Measurements from ENCODE around the gene MYO3B. TPM values are rescaled to one million over a fixed set of nuclear protein-coding genes. Genes with fewer than 3 reads are reported as not detected.

Gene MYO3B
- total RNA-seq, 1 donor from 2014 or later: 0.05 TPM

GRCh38 chr2:170143045-170143717, 34.8 kb upstream of the MYO3B start:
- Histone ChIP-seq H3K4me1 (no peaks in the 10 kb centered on the region), H3K36me3 (no peaks in the 10 kb centered on the region), H3K27ac (replicated peaks) (no peak overlapping the region), H3K27me3 (ENCODE audit: low read depth) (no peaks in the 10 kb centered on the region), H3K4me3 (no peak overlapping the region), H3K9me3 (replicated peaks) (no peaks in the 10 kb centered on the region)
- DNase-seq: no peak
- TF ChIP-seq CTCF (IDR thresholded peaks at IDR 0.05; ENCODE audit: borderline replicate concordance): no peak
- intact Hi-C loops (cut with micrococcal nuclease): no loop called here

- no peak for TF ChIP-seq CTCF (IDR thresholded peaks at IDR 0.05; ENCODE audit: borderline replicate concordance)
- no peaks in the 10 kb centered on the region for H3K36me3 ChIP-seq
- intact Hi-C loops (cut with micrococcal nuclease): no loop called here
- DNase-seq: no peak
- no peaks in the 10 kb centered on the region for H3K9me3 ChIP-seq (replicated peaks)
- H3K4me1 ChIP-seq: no peaks in the 10 kb centered on the region
- no peak overlapping the region for H3K4me3 ChIP-seq
- no peaks in the 10 kb centered on the region for H3K27me3 ChIP-seq (ENCODE audit: low read depth)
- no peak overlapping the region for H3K27ac ChIP-seq (replicated peaks)
These were observed 33.2 kb upstream of the MYO3B start for GRCh38 chr2:170144761-170145160.

DNA sequence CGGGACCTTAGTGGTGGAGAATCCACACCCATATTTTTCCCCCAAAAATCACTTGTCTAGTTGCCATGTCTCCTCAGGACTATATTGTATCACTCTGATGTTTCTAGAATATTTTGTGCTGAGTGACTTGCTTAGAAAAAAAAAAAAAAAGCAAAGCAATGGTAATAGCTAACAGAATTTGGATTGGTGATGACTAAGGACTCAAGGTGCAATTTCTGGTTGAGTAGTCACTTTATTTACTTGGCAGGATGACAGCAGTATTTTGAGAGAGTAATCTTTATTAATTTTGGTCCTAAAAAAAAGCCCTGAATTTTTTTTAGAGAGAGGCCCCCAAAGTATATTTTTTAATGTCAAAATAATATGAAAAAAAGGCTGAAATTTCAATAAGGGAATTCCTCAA, 32.8 kb upstream of the MYO3B start:
- TF ChIP-seq CTCF (IDR thresholded peaks at IDR 0.05; ENCODE audit: borderline replicate concordance): no peak
- DNase-seq: no peak
- no peak overlapping the region for H3K27ac ChIP-seq (replicated peaks)
- H3K9me3 ChIP-seq (replicated peaks): no peaks in the 10 kb centered on the region
- intact Hi-C loops (cut with micrococcal nuclease): no loop called here
- H3K4me3 ChIP-seq: no peak overlapping the region
- H3K4me1 ChIP-seq: no peaks in the 10 kb centered on the region
- H3K27me3 ChIP-seq (ENCODE audit: low read depth): no peaks in the 10 kb centered on the region
- H3K36me3 ChIP-seq: no peaks in the 10 kb centered on the region

- Histone ChIP-seq H3K4me1 (no peaks in the 10 kb centered on the region), H3K27ac (replicated peaks) (no peak overlapping the region), H3K9me3 (replicated peaks) (no peaks in the 10 kb centered on the region), H3K36me3 (no peaks in the 10 kb centered on the region), H3K27me3 (ENCODE audit: low read depth) (no peaks in the 10 kb centered on the region), H3K4me3 (no peak overlapping the region)
- intact Hi-C loops (cut with micrococcal nuclease): no loop called here
- TF ChIP-seq CTCF (IDR thresholded peaks at IDR 0.05; ENCODE audit: borderline replicate concordance): no peak
- no peak for DNase-seq
These were observed 32.1 kb upstream of the MYO3B start for GRCh38 chr2:170145675-170146432.

GRCh38 chr2:170146784-170147183, 31.2 kb upstream of the MYO3B start:
- Histone ChIP-seq H3K4me1 (no peaks in the 10 kb centered on the region), H3K36me3 (no peaks in the 10 kb centered on the region), H3K27ac (replicated peaks) (no peak overlapping the region), H3K4me3 (no peak overlapping the region), H3K27me3 (ENCODE audit: low read depth) (peaks cover under 1% of the 10 kb centered on the region), H3K9me3 (replicated peaks) (no peaks in the 10 kb centered on the region)
- intact Hi-C loops (cut with micrococcal nuclease): no loop called here
- TF ChIP-seq CTCF (IDR thresholded peaks at IDR 0.05; ENCODE audit: borderline replicate concordance): no peak
- no peak for DNase-seq
